B cell (primary cell): ENCODE data around the gene TBX4. TPM values are rescaled to one million over a fixed set of nuclear protein-coding genes. Genes with fewer than 3 reads are reported as not detected.

Experiments
- ATAC-seq: fragments of 200-7000 bp; cut with Tn5 transposase; one replicate; pipeline ENCODE4 v1.10.0; 2021; ENCODE audit warnings: low read depth, mild to moderate bottlenecking, moderate number of reproducible peaks, moderate library complexity
- CTCF ChIA-PET: fragments of 350-600 bp; sonication (Branson Sonifier 250); formaldehyde crosslinking; loops from one replicate; lab custom pipeline; 2021; ENCODE audit warnings: antibody characterized with exemption, inconsistent platforms; lab: Charles Lee
- POLR2A ChIA-PET: fragments of 350-600 bp; sonication (Branson Sonifier 250); formaldehyde crosslinking; loops from one replicate; lab custom pipeline; 2021; ENCODE audit warnings: antibody characterized with exemption; lab: Charles Lee
- DNase-seq: peaks from one replicate; pipeline ENCODE4 v3.0.0; 2013
- H2AFZ ChIP-seq: 2 replicates; pipeline ENCODE4 v1.6.1; 2012; ENCODE audit warnings: mild to moderate bottlenecking, low read depth, low read length; ENCODE audit not compliant: insufficient read depth, poor library complexity, severe bottlenecking
- H3K27ac ChIP-seq, 2 donors: 1 replicate in 1 of 2; 2 replicates in 1 of 2; pipeline ENCODE4 v1.5.1; 2012 to 2013; ENCODE audit warnings: low read length in 2 of 2, mild to moderate bottlenecking in 2 of 2, moderate library complexity in 1 of 2
- H3K27me3 ChIP-seq, 4 experiments: fragments of 200-600 bp in 1 of 4; sonication (generic) in 1 of 4; replicated peaks in 1 of 4; 1 replicate in 2 of 4; 2 replicates in 2 of 4; pipeline versions ENCODE4 v1.6.1 to v1.7.0; 2013 to 2016; ENCODE audit warnings: low read length in 3 of 4, mild to moderate bottlenecking in 2 of 4, mixed read lengths in 1 of 4, moderate library complexity in 1 of 4; ENCODE audit not compliant: insufficient read depth in 4 of 4, control insufficient read depth in 3 of 4; ENCODE audit errors: control extremely low read depth in 1 of 4
- H3K36me3 ChIP-seq, 2 experiments: replicated peaks in 1 of 2; 1 replicate in 1 of 2; 2 replicates in 1 of 2; pipeline versions ENCODE4 v1.6.1 to v1.7.1; 2013; ENCODE audit warnings: low read length in 1 of 2; ENCODE audit not compliant: insufficient read depth in 2 of 2, control insufficient read depth in 1 of 2; ENCODE audit errors: control extremely low read depth in 1 of 2, extremely low read depth in 1 of 2
- H3K4me1 ChIP-seq, 2 donors: fragments of 200-600 bp in 1 of 2; sonication (generic) in 1 of 2; 1 replicate in 1 of 2; 2 replicates in 1 of 2; pipeline versions ENCODE4 v1.5.1 to v1.6.1; 2013 to 2017; ENCODE audit warnings: low read length in 2 of 2; ENCODE audit not compliant: control insufficient read depth in 2 of 2, insufficient read depth in 2 of 2
- H3K4me2 ChIP-seq: replicated peaks from 2 replicates; pipeline ENCODE3; 2012; ENCODE audit warnings: mild to moderate bottlenecking, low read depth, low read length; ENCODE audit not compliant: poor library complexity, severe bottlenecking
- H3K4me3 ChIP-seq, 5 experiments: fragments of 200-600 bp in 1 of 5; sonication (generic) in 1 of 5; 1 replicate in 3 of 5; 2 replicates in 2 of 5; pipeline versions ENCODE4 v1.5.1 to v1.7.0; 2011 to 2016; ENCODE audit warnings: low read length in 4 of 5, mild to moderate bottlenecking in 4 of 5, low read depth in 2 of 5, control low read depth in 1 of 5, moderate library complexity in 1 of 5; ENCODE audit not compliant: insufficient read depth in 1 of 5; ENCODE audit errors: control extremely low read depth in 1 of 5, extremely low read depth in 1 of 5
- H3K79me2 ChIP-seq: fragments of 200-600 bp; sonication (generic); one replicate; pipeline ENCODE4 v1.6.0; 2016; ENCODE audit warnings: low read length; ENCODE audit not compliant: control insufficient read depth, insufficient read depth
- H3K9ac ChIP-seq: fragments of 200-600 bp; sonication (generic); 2 replicates; pipeline ENCODE4 v1.6.1; 2017; ENCODE audit warnings: mild to moderate bottlenecking, low read length, moderate library complexity
- H3K9me3 ChIP-seq, 3 donors: one replicate each; pipeline versions ENCODE4 v1.6.1 to v1.7.1; 2013; ENCODE audit warnings: low read length in 2 of 3; ENCODE audit not compliant: control insufficient read depth in 2 of 3, insufficient read depth in 1 of 3; ENCODE audit errors: control extremely low read depth in 1 of 3
- H4K20me1 ChIP-seq: 2 replicates; pipeline ENCODE4 v1.6.0; 2012; ENCODE audit warnings: mild to moderate bottlenecking, low read length; ENCODE audit not compliant: insufficient read depth, control insufficient read depth, poor library complexity, severe bottlenecking
- H3K27ac Mint-ChIP-seq: one replicate; pipeline ENCODE4 v1.8.0; 2021; ENCODE audit warnings: mixed read lengths
- H3K27me3 Mint-ChIP-seq: one replicate; pipeline ENCODE4 v1.8.0; 2021; ENCODE audit warnings: mixed read lengths
- H3K4me1 Mint-ChIP-seq: one replicate; pipeline ENCODE4 v1.8.0; 2021; ENCODE audit warnings: mixed read lengths
- H3K4me3 Mint-ChIP-seq: one replicate; pipeline ENCODE4 v1.8.0; 2021; ENCODE audit warnings: mixed read lengths
- H3K9me3 Mint-ChIP-seq: one replicate; pipeline ENCODE4 v1.8.0; 2022; ENCODE audit warnings: mixed read lengths; ENCODE audit not compliant: insufficient read depth
- CTCF ChIP-seq: fragments of 200-600 bp; IDR thresholded peaks from one replicate; pipeline ENCODE4 v1.8.0; 2022; ENCODE audit warnings: antibody characterized with exemption, mild to moderate bottlenecking
- EZH2 ChIP-seq: IDR thresholded peaks from 2 replicates; pipeline ENCODE4 v1.6.1; 2012; ENCODE audit warnings: borderline replicate concordance, low read depth, mild to moderate bottlenecking, moderate library complexity, low read length; ENCODE audit not compliant: insufficient read depth, poor library complexity, severe bottlenecking
- WGBS: methylation state at CpG from one replicate; pipeline ENCODE4 v1.1.5; 2013; ENCODE audit warnings: missing lambda C conversion rate; ENCODE audit not compliant: insufficient coverage; 5-methylcytosine and 5-hydroxymethylcytosine counted together
- intact Hi-C: fragments of 100-400 bp; cut with micrococcal nuclease; formaldehyde crosslinking; loops from one replicate; pipeline ENCODE4 v1.10.0; 2022
- polyA plus RNA-seq: library from polyadenylated mRNA; depleted of rRNA; stranded (reverse); fragments of >200 nt; gene quantifications from 2 replicates; pipeline ENCODE4 v1.2.3, GENCODE V29; 2012
- total RNA-seq, 2 donors: library from RNA; stranded (reverse); fragments of 120-200 nt in 1 of 2; gene quantifications; 1 replicate in 1 of 2; 2 replicates in 1 of 2; pipeline versions ENCODE4 v1.2.3 to v1.2.4, GENCODE V29; 2013 to 2022

TBX4 gene
- total and polyA plus RNA-seq, 2 donors (not counting 1 experiment from before 2014, with no cell fraction given) = not detected

GRCh38 chr17:61410141-61411010 lies 41.8 kb upstream of the TBX4 start:
- Histone ChIP-seq H3K36me3 (no peaks in the 10 kb centered on the region), H3K9ac (peak overlapping the region; percentile 44), H3K4me3 (peak overlapping the region in 4 of 5 experiments; percentile 10 to 69 (median 60)), H2AFZ (peak overlapping the region; percentile 91), H3K4me2 (peak overlapping the region; percentile 100), H3K27me3 (peaks cover 0 to 78% (median 55%) of the 10 kb centered on the region in 4 experiments), H3K4me1 (peaks cover 51 to 57% of the 10 kb centered on the region in 2 donors), H4K20me1 (peaks cover 14% of the 10 kb centered on the region), H3K27ac (no peak overlapping the region), H3K79me2 (no peaks in the 10 kb centered on the region), H3K9me3 (peaks cover 0 to 54% (median 0%) of the 10 kb centered on the region in 3 donors)
- peaks cover 36% of the 10 kb centered on the region for H3K4me1 Mint-ChIP-seq
- 10% methylated on average over 45 of the region's 48 CpGs for WGBS
- ATAC-seq (peak; percentile 44), DNase-seq (peak; percentile 83)
- H3K27ac Mint-ChIP-seq = peak overlapping the region; percentile 67
- intact Hi-C loops = loop anchor here (5.0 to 10.0 kb wide), 3 partner anchors 227 to 704 kb away; no protein-coding TSS in a partner anchor
- no peaks in the 10 kb centered on the region for H3K9me3 Mint-ChIP-seq
- H3K4me3 Mint-ChIP-seq = peak overlapping the region; percentile 78
- POLR2A ChIA-PET = no interaction called here
- H3K27me3 Mint-ChIP-seq = peaks cover 45% of the 10 kb centered on the region
- TF ChIP-seq EZH2 (peak; percentile 47), CTCF (peak; percentile 52)
- CTCF ChIA-PET = interaction anchor here (1.1 kb wide), 1 partner anchor 690 kb away, joined by 3 read pairs; no protein-coding TSS in a partner anchor

- peaks cover 0 to 73% (median 50%) of the 10 kb centered on the region in 4 experiments for H3K27me3 ChIP-seq
These were observed 41.3 kb upstream of the TBX4 start for GRCh38 chr17:61411011-61411260.

More at GRCh38 chr17:61411011-61411260, 41.3 kb upstream of the TBX4 start:
- peak overlapping the region; percentile 86 for H3K4me3 Mint-ChIP-seq
- peak overlapping the region; percentile 100 for H3K4me2 ChIP-seq
- peak overlapping the region; percentile 60 for H3K9ac ChIP-seq
- ChIA-PET CTCF (interaction anchor here (1.1 kb wide), 1 partner anchor 690 kb away, joined by 3 read pairs; no protein-coding TSS in a partner anchor), POLR2A (no interaction called here)
- whole genome bisulfite sequencing = 7% methylated on average over 28 of the region's 29 CpGs
- peak overlapping the region; percentile 91 for H2AFZ ChIP-seq
- H3K36me3 ChIP-seq = no peaks in the 10 kb centered on the region
- H3K4me1 ChIP-seq = peaks cover 50 to 51% of the 10 kb centered on the region in 2 donors
- ATAC-seq (no peak), DNase-seq (no peak)
- no peak overlapping the region for H3K27ac ChIP-seq
- TF ChIP-seq EZH2 (no peak), CTCF (peak; percentile 34)
- intact Hi-C loops = loop anchor here (5.0 to 10.0 kb wide), 3 partner anchors 226 to 704 kb away; no protein-coding TSS in a partner anchor
- no peaks in the 10 kb centered on the region for H3K79me2 ChIP-seq
- peaks cover 0 to 49% (median 0%) of the 10 kb centered on the region in 3 donors for H3K9me3 ChIP-seq
- H3K27me3 Mint-ChIP-seq = peaks cover 44% of the 10 kb centered on the region
- H3K9me3 Mint-ChIP-seq = no peaks in the 10 kb centered on the region
- no peak overlapping the region for H3K27ac Mint-ChIP-seq
- peaks cover 36% of the 10 kb centered on the region for H3K4me1 Mint-ChIP-seq
- H3K4me3 ChIP-seq = peak overlapping the region in 4 of 5 experiments; percentile 58 to 69 (median 62)
- peaks cover 14% of the 10 kb centered on the region for H4K20me1 ChIP-seq
